Gastroesophageal sphincter (tissue), 3 donors: Measurements from ENCODE around the gene TEX53.

ENCODE experiments used
- CTCF ChIP-seq, 4 experiments: fragments of 200-600 bp in 2 of 4; fragments of 450-650 bp in 2 of 4; sonication (generic) in 1 of 4; IDR thresholded peaks; one replicate each; pipeline ENCODE4 v1.5.1; 2017 to 2019; ENCODE audit warnings: antibody characterized with exemption in 4 of 4, mild to moderate bottlenecking in 2 of 4, moderate library complexity in 2 of 4
- POLR2A ChIP-seq, 2 donors: fragments of 450-650 bp; IDR thresholded peaks; one replicate each; pipeline ENCODE4 v1.6.1; 2017; ENCODE audit warnings: antibody characterized with exemption in 2 of 2, mild to moderate bottlenecking in 2 of 2, moderate library complexity in 1 of 2
- POLR2AphosphoS5 ChIP-seq: sonication (generic); formaldehyde crosslinking; IDR thresholded peaks from one replicate; pipeline ENCODE4 v1.6.1; 2017; ENCODE audit warnings: antibody characterized with exemption

DNA sequence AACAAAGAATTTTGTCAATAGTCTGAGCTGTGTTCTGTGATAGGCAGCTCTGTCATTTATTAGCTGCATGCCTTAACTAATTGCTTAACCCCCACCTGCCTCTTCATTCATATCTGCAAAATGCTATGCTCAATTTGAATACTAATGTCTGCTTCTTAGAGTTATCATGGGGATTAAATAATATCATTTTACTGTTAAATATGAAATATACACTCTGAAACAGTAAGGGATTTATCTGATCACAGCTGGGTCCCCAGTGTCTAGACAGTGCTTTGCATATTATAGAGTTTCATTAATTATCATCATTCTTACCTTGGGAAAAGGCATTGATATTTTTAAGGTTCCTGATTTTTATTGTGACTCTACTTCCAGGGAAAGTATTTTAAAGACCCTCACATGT is 12.4 kb upstream of the TEX53 start:
- TF ChIP-seq CTCF (IDR thresholded peaks at IDR 0.05) (no peak), POLR2A (IDR thresholded peaks at IDR 0.05) (no peak), POLR2AphosphoS5 (no peak)
